PC-9 (cell line): Measurements from ENCODE around the gene CPT1C. TPM values are rescaled to one million over a fixed set of nuclear protein-coding genes. Genes with fewer than 3 reads are reported as not detected.

Source experiments
- BruUV-seq: library from RNA; stranded (reverse); fragments of 400-500 nt; replicated peaks from 2 replicates; lab custom pipeline; 2021; lab: Mats Ljungman, UMichigan
- CTCF ChIA-PET: fragments of 300-600 bp; sonication (Branson Sonifier 250); formaldehyde crosslinking; loops from one replicate; lab custom pipeline; 2022; ENCODE audit warnings: antibody characterized with exemption; lab: Charles Lee
- POLR2A ChIA-PET: fragments of 300-600 bp; sonication (Branson Sonifier 250); formaldehyde crosslinking; loops from one replicate; lab custom pipeline; 2022; ENCODE audit warnings: antibody characterized with exemption; ENCODE audit not compliant: unreplicated experiment; lab: Charles Lee
- DNase-seq, 2 experiments: peaks; one replicate each; pipeline versions ENCODE4 v3.0.0 to v3.0.0-alpha.2; 2015 to 2022; ENCODE audit warnings: mixed read lengths in 1 of 2
- H2AFZ ChIP-seq: fragments of 200-600 bp; sonication (generic); 2 replicates; pipeline ENCODE4 v1.8.1; 2017; ENCODE audit warnings: antibody characterized with exemption
- H3F3A ChIP-seq: fragments of 200-600 bp; sonication (generic); 2 replicates; pipeline ENCODE4 v1.8.1; 2017; ENCODE audit warnings: antibody characterized with exemption, mild to moderate bottlenecking, low read depth; ENCODE audit not compliant: insufficient read depth
- H3K27ac ChIP-seq: fragments of 200-600 bp; sonication (generic); 2 replicates; pipeline ENCODE4 v1.6.1; 2016; ENCODE audit warnings: mixed run types
- H3K27me3 ChIP-seq: fragments of 200-600 bp; sonication (generic); 2 replicates; pipeline ENCODE4 v1.6.1; 2016; ENCODE audit warnings: low read depth, mixed run types; ENCODE audit not compliant: insufficient read depth
- H3K36me3 ChIP-seq: fragments of 200-600 bp; sonication (generic); 2 replicates; pipeline ENCODE4 v1.6.1; 2016; ENCODE audit warnings: low read depth, mixed run types
- H3K4me1 ChIP-seq: fragments of 200-600 bp; sonication (generic); replicated peaks from 2 replicates; pipeline ENCODE4 v1.6.1; 2016; ENCODE audit warnings: mixed run types; ENCODE audit not compliant: insufficient read depth
- H3K4me2 ChIP-seq: fragments of 200-600 bp; sonication (generic); 2 replicates; pipeline ENCODE4 v1.6.1; 2017; ENCODE audit warnings: mixed run types
- H3K4me3 ChIP-seq: fragments of 200-600 bp; sonication (generic); 2 replicates; pipeline ENCODE4 v1.6.1; 2016; ENCODE audit warnings: mixed run types
- H3K79me2 ChIP-seq: fragments of 200-600 bp; sonication (generic); 2 replicates; pipeline ENCODE4 v1.6.1; 2017; ENCODE audit warnings: low read depth, mixed run types
- H3K9me2 ChIP-seq: fragments of 200-600 bp; sonication (generic); 2 replicates; pipeline ENCODE4 v1.8.1; 2017; ENCODE audit warnings: mild to moderate bottlenecking; ENCODE audit not compliant: insufficient read depth
- H3K9me3 ChIP-seq: fragments of 200-600 bp; sonication (generic); 2 replicates; pipeline ENCODE4 v1.8.1; 2016; ENCODE audit warnings: low read depth; ENCODE audit not compliant: insufficient read depth
- H4K20me1 ChIP-seq: fragments of 200-600 bp; sonication (generic); 2 replicates; pipeline ENCODE4 v1.8.1; 2017; ENCODE audit not compliant: insufficient read depth
- CTCF ChIP-seq: fragments of 200-600 bp; sonication (generic); conservative IDR thresholded peaks from 2 replicates; pipeline ENCODE4 v1.6.1; 2017; ENCODE audit warnings: mixed run types, antibody characterized with exemption, mild to moderate bottlenecking, moderate library complexity
- EZH2 ChIP-seq: fragments of 200-600 bp; sonication (generic); IDR thresholded peaks from 2 replicates; pipeline ENCODE4 v1.8.0; 2017; ENCODE audit warnings: antibody characterized with exemption, low read depth
- intact Hi-C: fragments of 100-400 bp; cut with micrococcal nuclease; formaldehyde crosslinking; loops from one replicate; pipeline ENCODE4 v1.10.0; 2022; ENCODE audit not compliant: unreplicated experiment
- total RNA-seq: library from RNA; stranded (reverse); gene quantifications from 2 replicates; pipeline ENCODE4 v1.2.3, GENCODE V29; 2021

CPT1C gene
- total RNA-seq, 1 experiment from 2014 or later: 1.7 TPM

- peak overlapping the region; percentile 97; the same call in 1 of the 2 replicates for H3K4me2 ChIP-seq
- intact Hi-C loops: loop anchor here (1.0 to 5.0 kb wide), 6 partner anchors 37 to 285 kb away; partner anchors contain the start of genes AKT1S1, AP2A1, RRAS and TBC1D17
Measured at GRCh38 chr19:49676784-49677230, 14.1 kb upstream of the CPT1C start.

GRCh38 chr19:49677231-49677900 lies 13.6 kb upstream of the CPT1C start, which contains the start of gene PRMT1:
Gene PRMT1, plus strand, starts transcription at chr19:49677271. Its CDS starts 10 bp downstream, at chr19:49677281.
- intact Hi-C loops: loop anchor here (1.0 to 5.0 kb wide), 5 partner anchors 90 to 285 kb away; partner anchors contain the start of genes AKT1S1, AP2A1 and TBC1D17
- peak in 1 of 2 experiments; percentile 58 for DNase-seq
- POLR2A ChIA-PET: interaction anchor here (0.7 to 1.1 kb wide), 2 partner anchors 161 to 183 kb away, joined by 6 to 11 read pairs; no protein-coding TSS in a partner anchor

More at GRCh38 chr19:49676784-49677230, 14.1 kb upstream of the CPT1C start:
- TF ChIP-seq EZH2 (no peak), CTCF (no peak)
- ChIA-PET CTCF (interaction anchor here (1.4 kb wide), 1 partner anchor 37 kb away, joined by 6 read pairs; the partner anchor contains the start of gene RRAS), POLR2A (interaction anchor here (0.5 to 1.5 kb wide), 13 partner anchors 16 to 658 kb away, joined by 3 to 38 read pairs (median 4); partner anchors contain the start of genes RRAS and SCAF1)
- H3K4me3 ChIP-seq: peak overlapping the region; percentile 99
- H4K20me1 ChIP-seq: peaks cover 41% of the 10 kb centered on the region
- no TSS peak for BruUV-seq
- peaks cover 54% of the 10 kb centered on the region for H3F3A ChIP-seq
- H3K27ac ChIP-seq: peak overlapping the region; percentile 91
- H3K9me3 ChIP-seq: no peaks in the 10 kb centered on the region
- H3K9me2 ChIP-seq: no peaks in the 10 kb centered on the region
- H3K27me3 ChIP-seq: no peaks in the 10 kb centered on the region
- peak; percentile 99 for DNase-seq
- no peak overlapping the region for H2AFZ ChIP-seq
- peaks cover 21% of the 10 kb centered on the region for H3K4me1 ChIP-seq
- H3K36me3 ChIP-seq: peaks cover 15% of the 10 kb centered on the region
- peaks cover 46% of the 10 kb centered on the region for H3K79me2 ChIP-seq

More at GRCh38 chr19:49677231-49677900, 13.6 kb upstream of the CPT1C start, which contains the start of gene PRMT1:
- CTCF ChIA-PET: interaction anchor here (0.6 kb wide), 2 partner anchors 107 to 324 kb away, joined by 3 to 8 read pairs; no protein-coding TSS in a partner anchor
- peak within 1 kb of the TSS; percentile 99 for H3K4me3 ChIP-seq
- peaks cover 57% of the 10 kb centered on the region for H3F3A ChIP-seq
- no peaks in the 10 kb centered on the region for H3K9me2 ChIP-seq
- peak within 1 kb of the TSS; percentile 91 for H3K27ac ChIP-seq
- TF ChIP-seq EZH2 (no peak), CTCF (no peak)
- H3K27me3 ChIP-seq: no peaks in the 10 kb centered on the region
- H4K20me1 ChIP-seq: peaks cover 47% of the 10 kb centered on the region
- H3K79me2 ChIP-seq: peaks cover 52% of the 10 kb centered on the region
- H3K36me3 ChIP-seq: peaks cover 20% of the 10 kb centered on the region
- H3K4me2 ChIP-seq: peak within 1 kb of the TSS; percentile 97
- peak within 1 kb of the TSS; percentile 71 for H2AFZ ChIP-seq
- no TSS peak for BruUV-seq
- H3K4me1 ChIP-seq: peaks cover 21% of the 10 kb centered on the region
- no peaks in the 10 kb centered on the region for H3K9me3 ChIP-seq
